Natural killer cell (primary cell): ENCODE data around the gene SULT4A1. TPM values are rescaled to one million over a fixed set of nuclear protein-coding genes. Genes with fewer than 3 reads are reported as not detected.
A peak's percentile ranks its signal among the peaks of the same experiment; 100 is the strongest.

Experiments
- ATAC-seq, 3 donors: fragments of 150-1000 bp in 2 of 3; fragments of 200-7000 bp in 1 of 3; cut with Tn5 transposase; 1 replicate in 1 of 3; 2 replicates in 2 of 3; pipeline ENCODE4 v1.10.0; 2021; ENCODE audit warnings: mild to moderate bottlenecking in 2 of 3, moderate library complexity in 2 of 3
- DNase-seq, 2 donors: peaks; one replicate each; pipeline versions ENCODE4 v3.0.0 to v3.0.0-alpha.2; 2013 to 2021; ENCODE audit warnings: mixed read lengths in 1 of 2
- H3K27ac ChIP-seq: one replicate; pipeline ENCODE4 v1.5.1; 2013; ENCODE audit warnings: mild to moderate bottlenecking, low read length
- H3K27me3 ChIP-seq: one replicate; pipeline ENCODE4 v1.6.1; 2013; ENCODE audit warnings: low read length; ENCODE audit not compliant: control insufficient read depth, insufficient read depth
- H3K36me3 ChIP-seq: one replicate; pipeline ENCODE4 v1.6.1; 2013; ENCODE audit warnings: low read length; ENCODE audit not compliant: control insufficient read depth, insufficient read depth
- H3K4me1 ChIP-seq: one replicate; pipeline ENCODE4 v1.6.1; 2013; ENCODE audit warnings: low read length; ENCODE audit not compliant: control insufficient read depth, insufficient read depth
- H3K4me3 ChIP-seq: one replicate; pipeline ENCODE4 v1.5.1; 2013; ENCODE audit warnings: low read length
- H3K9me3 ChIP-seq: one replicate; pipeline ENCODE4 v1.6.1; 2013; ENCODE audit warnings: low read length; ENCODE audit not compliant: control insufficient read depth, insufficient read depth
- H3K27ac Mint-ChIP-seq, 2 donors: one replicate each; pipeline ENCODE4 v1.8.0; 2022; ENCODE audit warnings: mild to moderate bottlenecking in 2 of 2, mixed read lengths in 2 of 2, moderate library complexity in 1 of 2
- H3K27me3 Mint-ChIP-seq, 2 donors: one replicate each; pipeline ENCODE4 v1.8.0; 2022; ENCODE audit warnings: low read depth in 2 of 2, mixed read lengths in 2 of 2
- H3K36me3 Mint-ChIP-seq: one replicate; pipeline ENCODE4 v1.8.0; 2022; ENCODE audit warnings: mixed read lengths
- H3K4me1 Mint-ChIP-seq, 2 donors: one replicate each; pipeline ENCODE4 v1.8.0; 2022; ENCODE audit warnings: mixed read lengths in 2 of 2
- H3K4me3 Mint-ChIP-seq: one replicate; pipeline ENCODE4 v1.8.0; 2022; ENCODE audit warnings: mild to moderate bottlenecking, moderate library complexity, mixed read lengths
- H3K9me3 Mint-ChIP-seq, 2 donors: one replicate each; pipeline ENCODE4 v1.8.0; 2022; ENCODE audit warnings: mixed read lengths in 2 of 2
- WGBS: methylation state at CpG from one replicate; pipeline ENCODE4 v1.1.7; 2013; ENCODE audit warnings: missing lambda C conversion rate; ENCODE audit not compliant: insufficient coverage; 5-methylcytosine and 5-hydroxymethylcytosine counted together
- intact Hi-C: fragments of 100-400 bp; cut with micrococcal nuclease; formaldehyde crosslinking; loops from one replicate; pipeline ENCODE4 v1.14.2; 2022
- total RNA-seq, 4 donors: library from RNA; stranded (reverse); fragments of 120-200 nt in 1 of 4; gene quantifications; one replicate each; pipeline versions ENCODE4 v1.2.3 to v1.2.4, GENCODE V29; 2013 to 2022
- TF ChIP-seq, protein P1 (sequence below): fragments of 200-600 bp; IDR thresholded peaks from one replicate; pipeline ENCODE4 v1.8.0; 2022; ENCODE audit warnings: antibody characterized with exemption

The SULT4A1 gene, protein sequence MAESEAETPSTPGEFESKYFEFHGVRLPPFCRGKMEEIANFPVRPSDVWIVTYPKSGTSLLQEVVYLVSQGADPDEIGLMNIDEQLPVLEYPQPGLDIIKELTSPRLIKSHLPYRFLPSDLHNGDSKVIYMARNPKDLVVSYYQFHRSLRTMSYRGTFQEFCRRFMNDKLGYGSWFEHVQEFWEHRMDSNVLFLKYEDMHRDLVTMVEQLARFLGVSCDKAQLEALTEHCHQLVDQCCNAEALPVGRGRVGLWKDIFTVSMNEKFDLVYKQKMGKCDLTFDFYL
- not detected for total RNA-seq
- not detected for total RNA-seq (2013)

DNA sequence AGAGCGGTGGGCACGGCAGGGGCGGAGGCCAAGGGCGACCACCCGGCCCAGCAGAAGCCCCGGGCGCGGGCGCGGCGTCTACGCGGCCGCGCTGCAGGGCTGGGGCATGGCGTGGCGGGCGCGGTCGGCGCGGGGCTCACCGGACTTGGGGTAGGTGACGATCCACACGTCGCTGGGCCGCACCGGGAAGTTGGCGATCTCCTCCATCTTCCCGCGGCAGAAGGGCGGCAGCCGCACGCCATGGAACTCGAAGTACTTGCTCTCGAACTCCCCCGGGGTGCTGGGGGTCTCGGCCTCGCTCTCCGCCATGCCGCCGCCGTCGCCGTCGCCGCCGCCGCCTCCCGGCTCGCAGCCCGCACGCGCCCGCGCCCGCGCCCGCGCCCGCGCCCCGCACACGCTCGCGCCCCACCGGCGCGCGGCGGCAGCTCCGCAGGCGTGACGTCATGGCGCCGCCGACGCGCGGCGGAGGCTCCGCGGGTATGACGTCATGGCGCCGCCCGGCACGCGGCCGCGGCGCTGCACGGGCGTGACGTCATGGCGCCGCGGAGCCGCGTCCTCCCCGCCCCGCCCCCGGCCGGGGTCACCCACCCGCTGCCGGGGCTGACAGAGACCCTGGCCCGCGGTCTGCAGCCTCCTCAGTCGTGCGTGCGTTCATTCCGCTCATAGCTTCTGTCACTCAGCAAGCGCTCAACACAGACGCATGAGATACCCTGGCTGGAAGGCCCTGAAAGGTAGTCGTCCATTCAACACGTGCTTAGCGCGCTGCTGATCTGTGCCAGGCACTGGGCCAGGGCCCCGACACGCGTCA lies at the start of gene SULT4A1:
TSS of gene SULT4A1 (minus strand) at position 440 of the 808 bp plus-strand sequence. CDS start at position 309, 131 bp downstream.
- Histone ChIP-seq H3K9me3 (no peaks in the 10 kb centered on the region), H3K4me1 (no peaks in the 10 kb centered on the region), H3K4me3 (no peak within 1 kb of the TSS), H3K27ac (no peak within 1 kb of the TSS), H3K36me3 (no peaks in the 10 kb centered on the region), H3K27me3 (peaks cover 16% of the 10 kb centered on the region)
- WGBS = 7% methylated on average over 121 of the region's 121 CpGs
- peak in 1 of 3 donors; percentile 24 for ATAC-seq
- Mint-ChIP-seq H3K4me1 (no peaks in the 10 kb centered on the region), H3K36me3 (no peaks in the 10 kb centered on the region), H3K27ac (no peak within 1 kb of the TSS), H3K27me3 (peaks cover 47 to 49% of the 10 kb centered on the region in 2 donors), H3K9me3 (no peaks in the 10 kb centered on the region), H3K4me3 (peak within 1 kb of the TSS; percentile 71)
- TF ChIP-seq, protein P1, sequence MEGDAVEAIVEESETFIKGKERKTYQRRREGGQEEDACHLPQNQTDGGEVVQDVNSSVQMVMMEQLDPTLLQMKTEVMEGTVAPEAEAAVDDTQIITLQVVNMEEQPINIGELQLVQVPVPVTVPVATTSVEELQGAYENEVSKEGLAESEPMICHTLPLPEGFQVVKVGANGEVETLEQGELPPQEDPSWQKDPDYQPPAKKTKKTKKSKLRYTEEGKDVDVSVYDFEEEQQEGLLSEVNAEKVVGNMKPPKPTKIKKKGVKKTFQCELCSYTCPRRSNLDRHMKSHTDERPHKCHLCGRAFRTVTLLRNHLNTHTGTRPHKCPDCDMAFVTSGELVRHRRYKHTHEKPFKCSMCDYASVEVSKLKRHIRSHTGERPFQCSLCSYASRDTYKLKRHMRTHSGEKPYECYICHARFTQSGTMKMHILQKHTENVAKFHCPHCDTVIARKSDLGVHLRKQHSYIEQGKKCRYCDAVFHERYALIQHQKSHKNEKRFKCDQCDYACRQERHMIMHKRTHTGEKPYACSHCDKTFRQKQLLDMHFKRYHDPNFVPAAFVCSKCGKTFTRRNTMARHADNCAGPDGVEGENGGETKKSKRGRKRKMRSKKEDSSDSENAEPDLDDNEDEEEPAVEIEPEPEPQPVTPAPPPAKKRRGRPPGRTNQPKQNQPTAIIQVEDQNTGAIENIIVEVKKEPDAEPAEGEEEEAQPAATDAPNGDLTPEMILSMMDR = no peak
- intact Hi-C loops = no loop called here
- peak in 1 of 2 donors; percentile 36 for DNase-seq

DNA sequence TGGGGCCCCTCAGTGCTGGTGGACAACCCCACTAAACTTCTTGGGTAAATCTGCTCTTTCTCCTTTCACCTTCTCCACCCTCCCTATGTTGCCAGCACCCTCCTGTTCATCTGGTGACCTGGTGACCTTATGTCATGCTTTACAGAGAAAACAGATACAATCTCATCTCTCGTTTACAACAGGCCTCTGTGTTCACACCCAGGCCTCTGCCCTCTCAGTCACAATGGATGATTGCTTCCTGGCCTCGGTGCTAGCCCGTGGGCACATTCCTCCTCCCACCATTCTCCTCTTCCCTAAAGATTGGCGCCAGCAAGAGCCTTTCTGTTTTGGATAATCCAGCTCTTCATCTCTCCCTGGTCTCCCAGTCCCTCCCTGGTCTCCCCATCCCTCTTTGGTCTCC lies 49.0 kb upstream of the SULT4A1 start:
- TF ChIP-seq, protein P1 = no peak
- 26% methylated on average over 4 of the region's 4 CpGs for WGBS
- no peak overlapping the region for H3K27ac ChIP-seq
- DNase-seq (no peak), ATAC-seq (no peak)
- Mint-ChIP-seq H3K27me3 (peaks cover 12 to 30% of the 10 kb centered on the region in 2 donors), H3K4me3 (no peak overlapping the region), H3K27ac (no peak overlapping the region), H3K9me3 (no peaks in the 10 kb centered on the region), H3K4me1 (no peaks in the 10 kb centered on the region), H3K36me3 (no peaks in the 10 kb centered on the region)
- no peaks in the 10 kb centered on the region for H3K9me3 ChIP-seq
- H3K4me1 ChIP-seq = no peaks in the 10 kb centered on the region
- H3K36me3 ChIP-seq = no peaks in the 10 kb centered on the region
- no peak overlapping the region for H3K4me3 ChIP-seq
- no peaks in the 10 kb centered on the region for H3K27me3 ChIP-seq
- intact Hi-C loops = no loop called here

DNA sequence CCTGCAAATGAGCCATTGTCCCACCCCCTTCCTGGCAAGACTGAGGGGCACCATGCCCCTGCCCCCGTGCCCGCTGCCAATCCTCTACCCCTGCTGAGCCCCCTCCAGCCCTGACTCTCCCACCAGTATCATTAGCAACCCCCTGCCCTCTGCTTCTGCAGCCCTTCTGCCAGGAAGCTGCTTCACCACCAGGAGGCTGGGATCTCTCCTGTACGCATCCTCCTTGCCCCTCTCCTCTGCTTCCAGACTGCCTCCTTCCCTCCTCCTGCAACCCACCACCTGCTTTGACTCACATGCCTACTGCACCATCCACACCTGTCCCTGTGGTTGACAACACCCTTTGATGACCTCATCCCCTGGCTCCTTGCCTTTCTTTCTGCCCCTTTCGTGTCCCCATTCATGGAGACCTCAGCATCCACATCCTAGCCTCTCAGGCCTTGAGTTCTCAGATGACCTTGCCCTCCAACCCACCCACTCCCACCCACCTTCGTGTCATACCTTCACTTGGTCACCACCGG lies 47.9 kb upstream of the SULT4A1 start:
- no peaks in the 10 kb centered on the region for H3K9me3 ChIP-seq
- Mint-ChIP-seq H3K27me3 (peaks cover 12 to 27% of the 10 kb centered on the region in 2 donors), H3K36me3 (no peaks in the 10 kb centered on the region), H3K4me3 (no peak overlapping the region), H3K27ac (no peak overlapping the region), H3K4me1 (no peaks in the 10 kb centered on the region), H3K9me3 (no peaks in the 10 kb centered on the region)
- intact Hi-C loops = no loop called here
- DNase-seq (no peak), ATAC-seq (no peak)
- WGBS = 73% methylated on average over 6 of the region's 6 CpGs
- no peaks in the 10 kb centered on the region for H3K27me3 ChIP-seq
- no peaks in the 10 kb centered on the region for H3K36me3 ChIP-seq
- H3K4me1 ChIP-seq = no peaks in the 10 kb centered on the region
- H3K4me3 ChIP-seq = no peak overlapping the region
- H3K27ac ChIP-seq = no peak overlapping the region
- TF ChIP-seq, protein P1 = no peak
